Bronchial epithelial cell (primary cell): ENCODE data around the gene TSPAN16. TPM values are rescaled to one million over a fixed set of nuclear protein-coding genes. Genes with fewer than 3 reads are reported as not detected.
A peak's percentile ranks its signal among the peaks of the same experiment; 100 is the strongest.

Experiments used
- DNase-seq: peaks from one replicate; pipeline ENCODE4 v3.0.0-alpha.2; 2010; ENCODE audit warnings: low read depth
- FAIRE-seq: peaks from 2 replicates; lab custom pipeline; 2011; peaks lifted over from hg19 to GRCh38; lab: Jason Lieb, UNC
- H3K27me3 ChIP-seq: 2 replicates; pipeline ENCODE4 v1.5.1; 2011; ENCODE audit warnings: low read length; ENCODE audit not compliant: control insufficient read depth, insufficient read depth
- H3K36me3 ChIP-seq: 2 replicates; pipeline ENCODE4 v1.5.1; 2011; ENCODE audit warnings: low read length; ENCODE audit not compliant: control insufficient read depth, insufficient read depth
- H3K4me3 ChIP-seq: 2 replicates; pipeline ENCODE4 v1.5.1; 2011; ENCODE audit warnings: mild to moderate bottlenecking, low read depth, low read length, control low read depth
- CTCF ChIP-seq: IDR thresholded peaks from 2 replicates; pipeline ENCODE4 v1.5.1; 2011; ENCODE audit warnings: mild to moderate bottlenecking, moderate library complexity, low read length, control low read depth, inconsistent platforms; ENCODE audit not compliant: insufficient read depth, severe bottlenecking
- total RNA-seq: library from RNA; depleted of rRNA; stranded (reverse); fragments of >200 nt; gene quantifications from 2 replicates; pipeline ENCODE4 v1.2.1, GENCODE V29; 2014

The TSPAN16 gene
- total RNA-seq, 1 donor from 2014 or later = not detected

GRCh38 chr19:11257846-11258380 lies 38.0 kb upstream of the TSPAN16 start:
- Histone ChIP-seq H3K4me3 (no peak overlapping the region), H3K27me3 (no peaks in the 10 kb centered on the region), H3K36me3 (peaks cover 3% of the 10 kb centered on the region)
- no peak for TF ChIP-seq CTCF
- DNase-seq (peak; percentile 32), FAIRE-seq (peak; percentile 18)

GRCh38 chr19:11260996-11261395 lies 35.0 kb upstream of the TSPAN16 start:
- no peak for DNase-seq
- peak overlapping the region; percentile 72 for H3K4me3 ChIP-seq
- H3K36me3 ChIP-seq = peaks cover 2% of the 10 kb centered on the region
- no peak for TF ChIP-seq CTCF
- H3K27me3 ChIP-seq = no peaks in the 10 kb centered on the region
- no peak for FAIRE-seq

GRCh38 chr19:11261431-11261970 lies 34.5 kb upstream of the TSPAN16 start:
- no peaks in the 10 kb centered on the region for H3K27me3 ChIP-seq
- no peak for TF ChIP-seq CTCF
- FAIRE-seq = no peak
- DNase-seq = no peak
- H3K4me3 ChIP-seq = peak overlapping the region; percentile 72
- H3K36me3 ChIP-seq = no peaks in the 10 kb centered on the region

- Histone ChIP-seq H3K4me3 (peak within 1 kb of the TSS; percentile 72), H3K27me3 (no peaks in the 10 kb centered on the region), H3K36me3 (no peaks in the 10 kb centered on the region)
- DNase-seq (no peak), FAIRE-seq (no peak)
- peak; percentile 44 for TF ChIP-seq CTCF
Observed at GRCh38 chr19:11261971-11262839, 33.8 kb upstream of the TSPAN16 start, which contains the start of gene DOCK6. Gene DOCK6, minus strand, starts transcription at chr19:11262524. Its CDS starts 84 bp downstream, at chr19:11262440.

GRCh38 chr19:11263726-11264125 lies 32.2 kb upstream of the TSPAN16 start:
- H3K27me3 ChIP-seq = no peaks in the 10 kb centered on the region
- H3K4me3 ChIP-seq = no peak overlapping the region
- H3K36me3 ChIP-seq = no peaks in the 10 kb centered on the region
- FAIRE-seq (no peak), DNase-seq (no peak)
- no peak for TF ChIP-seq CTCF
